ENCODE measurements around the gene NUMA1.

The NUMA1 gene

GRCh38 chr11:72080326-72081183 is at the start of gene NUMA1, which contains the start of gene LRRC51:
TSS of gene NUMA1 (minus strand) at chr11:72080542. CDS start at chr11:72035943, 44,599 bp downstream.
TSS of gene LRRC51 (plus strand) at chr11:72080850. CDS start at chr11:72089084, 8,234 bp downstream.
- peak; percentile 99 for DNase-seq

GRCh38 chr11:72129381-72129780 is 49.0 kb upstream of the NUMA1 start:
- no peak for DNase-seq

GRCh38 chr11:72127923-72128322 is 47.6 kb upstream of the NUMA1 start:
- DNase-seq: no peak

GRCh38 chr11:72125956-72126355 is 45.6 kb upstream of the NUMA1 start:
- DNase-seq: no peak

GRCh38 chr11:72124046-72124445 is 43.7 kb upstream of the NUMA1 start:
- DNase-seq: no peak

GRCh38 chr11:72123117-72123653 is 42.8 kb upstream of the NUMA1 start:
- no peak for DNase-seq

GRCh38 chr11:72122607-72123006 is 42.3 kb upstream of the NUMA1 start:
- no peak for DNase-seq

- DNase-seq: no peak
These were observed 40.6 kb upstream of the NUMA1 start for GRCh38 chr11:72120930-72121329.

GRCh38 chr11:72119198-72119597 is 38.9 kb upstream of the NUMA1 start:
- DNase-seq: no peak

- no peak for DNase-seq
These were observed 35.8 kb upstream of the NUMA1 start for GRCh38 chr11:72116019-72116755.

- peak; percentile 37 for DNase-seq
These were observed 34.2 kb upstream of the NUMA1 start for GRCh38 chr11:72114570-72114969.

GRCh38 chr11:72112978-72113808 is 32.9 kb upstream of the NUMA1 start:
- DNase-seq: peak; percentile 81

GRCh38 chr11:72112143-72112977 is 32.0 kb upstream of the NUMA1 start, which contains the start of gene ANAPC15:
TSS of gene ANAPC15 (minus strand) at chr11:72112695. CDS start at chr11:72111276, 1,419 bp downstream.
- peak; percentile 99 for DNase-seq

- no peak for DNase-seq
These were observed 31.2 kb upstream of the NUMA1 start for GRCh38 chr11:72111300-72112142.

- no peak for DNase-seq
These were observed 25.5 kb upstream of the NUMA1 start, which contains the start of gene TOMT for GRCh38 chr11:72105888-72106287. TSS of gene TOMT (plus strand) at chr11:72105924. CDS start at chr11:72105952, 28 bp downstream.

- DNase-seq: no peak
These were observed 23.4 kb upstream of the NUMA1 start for GRCh38 chr11:72103754-72104167.

GRCh38 chr11:72102946-72103753 is 22.8 kb upstream of the NUMA1 start, which contains the start of gene LAMTOR1:
TSS of gene LAMTOR1 (minus strand) at chr11:72103297. CDS start at chr11:72103224, 73 bp downstream.
- peak; percentile 97 for DNase-seq

GRCh38 chr11:72102631-72102945 is 22.2 kb upstream of the NUMA1 start:
- no peak for DNase-seq

GRCh38 chr11:72102162-72102561 is 21.8 kb upstream of the NUMA1 start:
- DNase-seq: no peak

GRCh38 chr11:72100462-72100861 is 20.1 kb upstream of the NUMA1 start:
- DNase-seq: no peak

Measured in NCI-H226 (cell line).